ENCODE data around the gene ASAP2. TPM values are rescaled to one million over a fixed set of nuclear protein-coding genes. Genes with fewer than 3 reads are reported as not detected.

ASAP2 gene
- total RNA-seq = 59.4 and 68.6 TPM in 2 replicates

DNA sequence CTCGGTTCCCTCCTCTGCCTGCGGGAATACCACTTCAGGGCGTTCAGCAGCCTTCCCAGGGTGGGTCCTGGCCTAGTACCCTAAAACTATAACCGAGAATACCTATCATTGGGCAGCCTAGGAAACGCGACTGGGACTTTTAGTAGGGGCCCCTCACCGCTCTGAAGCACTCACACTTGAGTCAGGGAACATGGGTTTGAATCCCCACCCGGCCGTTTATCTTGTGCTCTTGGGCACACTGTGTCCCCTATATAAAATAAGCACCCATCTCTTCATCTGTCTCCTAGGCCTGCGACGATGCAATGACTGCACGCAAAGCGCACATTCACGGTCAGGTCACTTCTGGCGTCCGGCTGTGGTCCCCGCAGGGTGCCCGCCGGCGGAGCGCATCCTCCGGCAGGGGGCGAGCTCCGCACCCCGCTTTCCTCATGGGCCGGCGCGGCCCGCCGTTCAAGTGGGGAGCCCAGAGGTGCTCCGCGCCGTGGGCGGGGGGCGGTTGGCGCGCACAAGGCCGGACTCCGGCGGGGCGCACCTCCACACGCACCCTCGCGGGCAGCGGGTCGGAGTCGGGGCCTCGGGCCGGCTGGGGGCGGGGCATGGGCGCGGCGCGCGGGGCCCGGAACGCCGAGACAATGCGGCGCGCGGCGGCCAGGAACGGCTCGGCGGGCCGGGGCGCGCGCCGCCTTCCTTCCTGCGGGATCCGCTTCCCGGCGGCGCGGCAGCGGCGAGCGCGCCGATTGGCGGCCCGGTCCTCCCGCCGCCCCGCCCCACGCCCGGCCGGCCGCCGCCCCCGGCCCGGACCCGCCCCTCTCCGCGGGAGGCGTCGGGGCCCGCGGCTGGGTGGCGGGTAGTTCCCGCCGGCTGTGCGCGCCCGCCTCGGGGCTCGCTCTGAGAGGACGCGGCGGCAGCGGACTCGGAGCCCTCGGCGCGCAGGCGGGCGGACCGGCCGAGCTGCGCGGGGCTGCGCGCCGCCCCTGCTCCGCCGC is at the start of gene ASAP2:
ASAP2 (plus strand) TSS at position 850 of the 986 bp plus-strand sequence. CDS start 293 bp downstream, outside the sequence.
- DNase-seq (ENCODE audit: low read depth) = no peak

DNA sequence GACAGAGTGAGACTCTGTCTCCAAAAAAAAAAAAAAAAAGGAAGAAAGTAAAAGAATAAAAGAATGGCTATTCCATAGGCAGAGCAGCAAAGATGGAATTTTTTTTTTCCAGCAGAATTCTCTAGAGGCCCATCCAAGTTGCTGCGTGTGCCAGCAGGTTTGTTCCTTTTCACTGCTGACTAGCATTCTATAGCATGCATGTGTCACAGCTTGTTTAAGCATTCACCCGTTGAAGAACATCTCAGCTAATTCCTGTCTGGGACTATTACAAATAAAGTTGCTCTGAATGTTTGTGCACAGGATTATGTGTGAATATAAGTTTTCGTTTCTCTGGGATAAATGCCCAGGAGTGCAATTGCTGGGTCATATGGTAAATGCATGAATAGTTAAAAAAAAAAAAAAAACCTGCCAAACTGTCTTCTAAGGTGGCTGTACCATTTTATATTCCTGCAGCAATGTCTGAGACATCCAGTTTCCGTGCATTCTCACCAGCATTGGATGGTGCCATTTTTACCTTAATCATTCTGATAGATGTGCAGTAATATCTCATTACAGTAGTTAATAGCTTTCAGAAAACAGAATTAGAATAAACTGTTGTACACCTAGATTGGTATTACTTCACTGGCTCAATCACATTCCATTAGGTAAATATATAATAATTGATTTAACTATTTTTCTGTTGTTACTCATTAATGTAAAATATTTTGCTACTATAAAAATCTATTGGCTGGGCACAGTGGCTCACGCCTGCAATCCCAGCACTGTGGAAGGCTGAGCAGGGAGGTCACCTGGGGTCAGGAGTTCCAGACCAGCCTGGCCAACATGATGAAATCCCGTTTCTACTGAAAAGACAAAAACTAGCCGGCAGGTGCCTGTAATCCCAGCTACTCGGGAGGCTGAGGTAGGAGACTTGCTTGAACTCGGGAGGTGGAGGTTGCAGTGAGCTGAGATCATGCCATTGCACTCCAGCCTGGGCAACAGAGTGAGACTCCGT is 47.5 kb upstream of the ASAP2 start:
- DNase-seq (ENCODE audit: low read depth) = no peak

DNA sequence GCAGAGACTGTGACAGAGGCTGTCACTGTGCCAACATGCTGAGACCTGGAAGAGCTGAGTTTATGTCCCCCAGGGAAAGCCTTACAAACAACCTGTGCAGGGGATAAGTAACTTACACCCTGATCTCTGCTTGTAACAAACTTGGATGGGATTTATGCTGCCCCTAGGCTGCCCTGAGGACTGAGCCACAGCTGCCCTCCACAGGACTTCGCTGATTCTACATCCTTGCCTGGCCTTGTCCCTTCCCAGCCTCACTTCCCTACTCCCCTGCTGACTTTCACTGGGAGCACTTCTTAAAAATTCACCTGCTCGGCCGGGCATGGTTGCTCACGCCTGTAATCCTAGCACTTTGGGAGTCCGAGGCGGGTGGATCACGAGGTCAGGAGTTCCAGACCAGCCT is 45.9 kb upstream of the ASAP2 start:
- DNase-seq (ENCODE audit: low read depth) = no peak

DNA sequence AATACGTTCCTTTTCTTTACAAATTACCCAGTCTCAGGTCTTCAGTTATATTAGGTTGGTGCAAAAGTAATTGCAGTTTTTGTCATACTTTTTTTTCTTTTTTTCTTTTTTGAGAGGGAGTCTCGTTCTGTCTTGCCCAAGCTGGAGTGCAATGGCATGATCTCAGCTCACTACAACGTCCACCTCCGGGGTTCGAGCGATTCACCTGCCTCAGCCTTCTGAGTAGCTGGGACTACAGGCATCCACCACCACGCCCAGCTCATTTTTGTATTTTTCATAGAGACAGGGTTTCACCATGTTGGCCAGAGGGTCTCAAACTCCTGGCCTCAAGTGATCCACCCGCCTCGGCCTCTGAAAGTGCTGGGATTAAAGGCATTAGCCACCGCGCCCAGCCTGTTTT is 43.8 kb upstream of the ASAP2 start:
- DNase-seq (ENCODE audit: low read depth) = no peak

DNA sequence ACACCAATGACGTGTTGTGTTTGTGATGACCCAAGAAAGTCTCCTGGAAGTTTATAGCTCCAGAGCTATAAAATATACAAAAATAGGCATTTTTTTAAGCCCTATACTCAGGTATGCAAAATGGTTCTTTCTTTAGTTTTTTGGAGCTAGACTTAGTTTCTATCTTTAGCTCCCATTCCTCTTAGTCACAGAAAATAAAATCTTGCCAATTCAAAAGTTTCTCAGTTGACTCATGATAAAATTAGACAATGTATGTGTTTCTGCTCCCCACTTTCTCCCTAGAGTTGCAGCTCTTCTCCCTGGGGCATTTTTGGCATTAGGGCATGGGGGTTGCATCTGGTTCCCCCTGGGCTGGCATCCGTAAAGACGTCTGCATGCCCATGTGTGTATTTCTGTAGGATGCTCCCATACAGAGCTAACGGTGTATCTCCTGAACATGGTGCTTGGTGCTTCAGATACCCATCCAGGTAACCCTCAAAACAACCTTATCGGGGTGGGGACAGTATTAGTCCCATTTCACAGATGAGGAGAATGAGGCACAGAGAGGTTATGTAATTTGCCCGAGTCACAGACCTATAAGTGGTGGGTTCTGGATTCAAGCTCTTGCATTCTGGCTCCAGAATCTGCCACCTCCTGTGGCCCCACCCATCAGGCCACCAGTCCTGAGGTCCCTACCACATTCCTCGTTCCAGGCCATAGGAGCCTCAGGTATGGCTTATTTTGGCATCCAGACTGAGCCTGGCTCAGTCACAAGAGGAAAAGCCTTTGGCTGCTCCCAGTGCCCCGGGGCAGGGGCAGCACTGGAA is 43.1 kb upstream of the ASAP2 start:
- DNase-seq (ENCODE audit: low read depth) = peak; percentile 42

DNA sequence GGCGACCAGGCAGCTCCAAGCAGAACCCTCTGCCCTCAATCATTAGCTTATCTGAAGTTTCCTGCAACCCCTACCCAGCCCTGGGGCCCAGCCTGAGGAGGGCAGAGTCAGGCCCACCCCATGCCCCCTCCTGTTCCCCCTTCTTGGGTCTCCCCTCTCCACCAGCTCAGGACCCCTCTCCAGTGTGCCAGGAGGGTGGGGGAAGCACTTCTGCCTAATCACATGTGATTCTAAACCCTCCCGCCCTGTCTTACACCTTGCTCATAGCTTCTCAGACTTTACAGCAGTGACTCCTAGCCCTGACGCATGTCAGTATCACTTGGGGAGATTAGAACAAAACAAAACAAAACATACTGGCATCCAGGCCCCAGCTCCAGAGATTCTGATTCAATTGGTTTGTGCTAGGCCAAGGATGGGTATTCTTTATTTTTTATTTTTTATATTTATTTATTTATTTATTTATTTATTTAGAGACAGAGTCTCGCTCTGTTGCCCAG is 42.5 kb upstream of the ASAP2 start:
- DNase-seq (ENCODE audit: low read depth) = no peak

DNA sequence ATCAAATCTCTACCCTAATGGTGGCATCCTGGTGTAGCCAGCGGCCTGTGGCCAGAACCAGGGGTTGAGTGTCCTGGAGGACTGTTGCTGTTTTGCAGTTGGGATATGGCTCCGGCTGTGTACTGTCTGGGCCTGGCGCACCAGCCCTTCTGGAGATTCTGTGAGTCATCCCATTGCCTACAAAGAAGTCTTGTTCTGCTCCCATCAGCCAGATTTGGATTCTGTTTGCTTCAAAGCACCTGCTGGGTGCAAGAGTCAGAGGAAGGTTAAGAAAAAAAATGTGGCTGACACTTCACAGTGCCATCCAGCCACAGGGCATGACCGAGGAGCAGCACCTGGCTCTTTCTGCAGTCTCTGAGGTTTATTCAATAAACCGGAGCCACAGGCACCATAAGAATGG is 41.0 kb upstream of the ASAP2 start:
- no peak for DNase-seq (ENCODE audit: low read depth)

DNA sequence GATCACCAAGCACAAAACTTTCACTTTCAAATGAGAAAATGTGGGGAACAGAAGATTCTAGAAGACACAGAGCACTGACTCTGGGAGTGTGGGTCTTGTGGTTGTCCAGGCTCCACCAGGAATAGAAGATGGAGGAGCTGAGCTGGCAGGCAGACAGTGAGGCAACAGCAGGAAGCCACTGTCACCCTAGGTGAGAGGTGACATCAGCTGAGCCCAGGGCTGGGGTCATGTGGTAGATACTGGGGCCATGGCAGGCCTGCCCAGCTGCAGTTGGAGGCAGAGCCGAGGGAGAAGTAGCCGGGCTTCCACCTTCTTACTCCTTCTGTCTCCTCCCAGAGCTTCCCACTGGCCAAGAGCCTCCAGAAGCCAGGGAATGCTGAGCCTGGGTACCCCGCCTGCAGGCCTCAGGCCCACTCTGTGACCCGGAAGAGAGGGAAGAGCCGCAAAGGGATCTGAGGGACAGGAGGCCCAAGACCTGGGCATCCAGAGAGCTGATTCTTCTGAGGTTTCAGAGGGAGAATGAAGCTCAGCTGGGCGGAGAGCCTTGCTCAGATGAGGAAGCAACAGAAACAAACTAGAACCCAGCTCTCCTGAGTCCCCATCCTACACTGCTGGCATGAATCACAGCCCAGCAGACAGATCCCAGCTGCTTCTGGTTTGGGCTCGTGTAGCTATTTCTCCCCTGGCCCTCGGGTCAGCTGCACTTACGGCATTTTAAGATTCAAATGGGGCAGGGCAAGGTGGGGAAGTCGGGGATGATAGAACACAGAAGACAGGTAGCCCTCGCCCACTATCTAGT is 39.8 kb upstream of the ASAP2 start:
- DNase-seq (ENCODE audit: low read depth) = no peak

DNA sequence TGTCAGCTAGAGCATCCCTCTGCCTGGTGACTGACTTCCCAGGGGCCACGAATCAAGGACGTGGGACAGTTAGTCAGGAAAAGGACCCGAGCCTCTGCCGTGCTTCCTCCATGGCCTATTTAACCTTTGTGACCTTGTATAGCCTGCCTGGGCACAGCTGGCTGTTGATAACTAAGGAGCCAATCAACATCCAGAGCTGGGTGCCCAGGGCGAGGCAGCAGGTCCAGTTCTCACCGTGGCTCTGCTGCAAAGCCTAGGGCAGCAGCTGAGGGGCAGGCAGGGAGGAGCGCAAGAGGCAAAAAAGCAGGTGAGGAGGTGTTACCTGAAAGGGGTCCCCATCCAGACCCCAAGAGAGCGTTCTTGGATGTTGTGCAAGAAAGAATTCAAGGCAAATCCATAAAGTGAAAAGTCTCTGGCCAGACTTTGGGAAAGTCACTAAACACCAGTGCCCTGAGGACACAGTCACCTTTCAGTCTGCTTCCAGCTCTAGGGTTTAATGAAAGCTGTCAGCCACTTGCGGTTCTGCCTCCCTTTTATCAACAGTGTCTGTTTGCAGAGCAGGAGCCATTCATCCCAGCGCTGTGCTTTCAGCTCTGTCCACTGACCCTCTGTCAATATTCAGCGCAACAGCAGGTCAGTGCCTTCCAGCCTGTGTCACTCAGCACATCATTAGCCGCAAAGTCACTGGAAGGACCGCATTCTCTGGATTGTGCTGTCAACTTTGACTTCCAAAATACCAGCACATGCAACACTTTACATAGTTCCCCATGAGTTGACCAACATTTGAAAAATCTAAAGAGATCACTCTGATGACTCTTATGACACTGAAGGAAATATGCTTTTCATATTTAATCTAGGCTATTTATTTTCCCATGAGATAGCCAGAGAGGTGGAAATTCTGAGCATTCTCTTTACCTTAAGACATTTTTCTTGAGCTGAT is 38.6 kb upstream of the ASAP2 start:
- no peak for DNase-seq (ENCODE audit: low read depth)

DNA sequence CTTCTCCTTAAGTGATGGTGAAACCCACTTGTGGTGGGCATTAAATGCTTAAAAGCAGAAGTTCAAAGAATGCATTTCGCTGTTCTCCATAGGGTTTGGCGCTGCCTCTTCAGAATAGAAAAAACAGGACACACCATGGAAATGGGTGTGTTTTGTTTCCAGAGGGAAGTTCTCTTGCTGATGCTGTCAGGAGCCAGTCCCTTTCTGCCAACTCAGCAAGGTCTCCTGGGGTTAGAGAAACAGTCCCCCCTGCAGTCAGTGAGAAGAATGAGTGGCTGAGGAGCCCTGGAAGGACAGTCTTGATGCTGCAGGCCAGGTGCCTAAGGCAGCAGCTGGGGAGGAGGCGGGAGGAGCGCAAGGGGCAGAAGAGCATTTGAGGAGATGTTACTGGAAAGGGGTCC is 37.8 kb upstream of the ASAP2 start:
- no peak for DNase-seq (ENCODE audit: low read depth)

DNA sequence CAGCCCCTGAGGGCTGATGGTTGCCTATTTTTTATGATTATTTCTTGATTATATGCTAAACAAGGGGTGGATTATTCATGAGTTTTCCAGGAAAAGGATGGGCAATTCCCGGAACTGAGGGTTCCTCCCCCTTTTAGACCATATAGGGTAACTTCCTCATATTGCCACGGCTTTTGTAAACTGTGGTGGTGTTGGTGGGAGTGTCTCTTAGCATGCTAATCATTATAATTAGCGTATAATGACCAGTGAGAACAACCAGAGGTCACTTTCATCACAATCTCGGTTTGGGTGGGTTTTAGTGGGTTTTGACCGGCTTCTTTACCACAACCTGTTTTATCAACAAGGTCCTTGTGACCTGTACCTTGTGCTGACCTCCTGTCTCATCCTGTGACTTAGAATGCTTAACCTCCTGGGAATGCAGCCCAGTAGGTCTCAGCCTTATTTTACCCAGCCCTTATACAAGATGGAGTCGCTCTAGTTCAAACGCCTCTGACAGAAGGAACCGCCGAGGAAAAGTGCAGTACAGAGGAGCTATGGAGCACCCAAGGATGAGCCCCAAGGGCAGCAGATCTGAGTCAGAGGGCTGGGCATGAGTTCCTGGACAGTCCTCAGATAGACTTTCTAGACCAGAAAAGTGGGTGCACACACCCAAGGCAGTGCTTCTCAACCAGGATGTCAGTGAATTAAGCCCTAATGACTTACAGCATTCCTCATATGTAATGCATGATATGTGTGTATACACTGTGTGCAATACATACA is 37.1 kb upstream of the ASAP2 start:
- DNase-seq (ENCODE audit: low read depth) = no peak

DNA sequence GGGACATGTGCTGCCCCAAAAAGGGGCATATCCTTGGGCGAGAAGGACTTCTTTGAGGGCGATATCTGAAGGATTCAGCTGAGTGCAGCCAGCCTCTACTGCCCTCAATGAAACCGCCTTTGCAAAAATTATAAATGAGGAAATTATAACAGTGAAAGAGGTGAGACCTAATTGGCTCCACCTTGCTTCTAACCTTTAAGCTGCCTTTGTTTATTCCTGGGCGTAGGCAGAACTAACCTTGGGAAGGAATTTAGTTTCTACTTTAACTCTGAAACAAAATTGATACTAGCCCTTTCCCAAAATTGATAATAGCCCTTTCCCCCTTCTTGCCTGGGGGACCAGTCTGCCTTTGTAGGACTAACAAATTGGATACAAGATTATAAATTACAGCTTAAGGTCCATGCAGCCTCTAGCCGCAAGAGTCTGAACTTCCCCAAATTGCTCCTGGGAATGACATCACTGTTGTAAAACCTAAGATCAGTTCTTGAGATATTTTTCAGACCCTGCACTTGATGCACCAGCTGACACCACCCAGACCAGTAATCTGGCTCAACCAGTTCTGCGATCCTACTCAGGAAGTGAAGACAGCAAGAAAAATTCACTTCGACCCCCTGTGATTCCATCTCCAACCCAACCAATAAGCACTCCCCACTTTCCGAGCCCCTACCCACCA is 36.0 kb upstream of the ASAP2 start:
- DNase-seq (ENCODE audit: low read depth) = peak; percentile 29

DNA sequence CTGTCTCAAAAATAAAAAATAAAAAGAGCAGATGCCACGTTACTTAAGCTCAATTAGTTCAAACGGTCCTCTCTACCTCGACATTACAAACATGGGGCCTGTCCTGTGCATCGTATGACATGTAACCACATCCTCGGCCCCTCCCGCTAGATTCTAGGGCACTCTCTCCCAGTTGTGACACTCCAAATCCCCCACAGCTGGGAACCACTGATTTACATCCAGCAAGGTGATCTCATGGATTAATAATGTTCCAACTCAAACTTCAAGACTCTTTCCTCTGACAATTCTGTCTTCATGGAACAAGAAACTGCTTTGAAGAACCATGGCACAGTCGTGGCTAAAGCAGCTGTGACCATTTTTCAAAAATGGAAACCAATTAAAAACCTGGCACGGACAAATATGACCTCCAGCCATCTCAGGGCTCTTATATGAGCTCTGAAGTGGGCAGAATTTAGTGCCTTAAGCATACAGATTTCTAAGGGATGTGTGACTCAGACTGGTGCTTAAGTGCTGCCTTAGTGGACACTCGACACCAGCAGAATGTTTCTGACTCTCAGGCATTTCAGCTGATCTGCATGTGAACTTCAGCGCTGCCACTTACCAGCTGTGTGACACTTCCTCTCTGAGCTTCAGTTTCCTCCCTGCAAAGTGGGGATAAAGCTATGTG is 31.7 kb upstream of the ASAP2 start:
- DNase-seq (ENCODE audit: low read depth) = peak; percentile 92

DNA sequence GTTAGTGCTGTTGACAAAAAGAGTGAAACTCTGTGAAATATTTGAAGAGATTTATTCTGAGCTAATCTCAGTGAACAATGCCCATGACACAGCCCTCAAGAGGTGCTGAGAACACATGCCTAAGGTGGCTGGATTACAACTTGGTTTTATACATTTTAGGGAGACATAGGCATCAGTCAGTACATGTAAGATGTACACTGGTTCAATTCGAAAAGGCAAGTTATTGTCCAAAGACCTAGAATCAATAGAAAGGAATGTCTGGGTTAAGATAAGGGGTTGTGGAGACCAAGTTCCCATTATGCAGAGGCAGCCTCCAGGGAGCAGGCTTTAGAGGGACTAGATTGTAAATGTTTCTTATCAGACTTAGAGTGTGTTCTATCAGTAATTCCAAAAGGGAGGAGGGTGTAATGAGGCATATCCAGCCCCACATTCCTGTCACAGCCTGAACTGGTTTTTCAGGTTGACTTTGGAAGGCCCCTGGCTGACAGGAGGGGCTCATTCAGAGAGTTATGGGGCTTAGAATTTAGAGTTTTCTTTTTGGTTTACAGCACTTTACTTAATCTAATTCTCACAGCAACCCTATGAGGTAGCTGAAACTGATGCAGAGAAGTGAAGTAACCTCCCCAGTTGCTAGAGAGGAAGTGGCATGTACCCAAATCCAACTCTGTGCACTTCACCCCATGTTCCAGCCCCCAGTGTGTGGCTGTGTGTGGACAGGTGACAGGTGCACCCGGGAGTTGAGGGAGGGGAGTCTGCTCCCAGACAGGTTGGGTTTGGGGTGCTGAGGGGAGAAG is 28.3 kb upstream of the ASAP2 start:
- peak; percentile 49 for DNase-seq (ENCODE audit: low read depth)

DNA sequence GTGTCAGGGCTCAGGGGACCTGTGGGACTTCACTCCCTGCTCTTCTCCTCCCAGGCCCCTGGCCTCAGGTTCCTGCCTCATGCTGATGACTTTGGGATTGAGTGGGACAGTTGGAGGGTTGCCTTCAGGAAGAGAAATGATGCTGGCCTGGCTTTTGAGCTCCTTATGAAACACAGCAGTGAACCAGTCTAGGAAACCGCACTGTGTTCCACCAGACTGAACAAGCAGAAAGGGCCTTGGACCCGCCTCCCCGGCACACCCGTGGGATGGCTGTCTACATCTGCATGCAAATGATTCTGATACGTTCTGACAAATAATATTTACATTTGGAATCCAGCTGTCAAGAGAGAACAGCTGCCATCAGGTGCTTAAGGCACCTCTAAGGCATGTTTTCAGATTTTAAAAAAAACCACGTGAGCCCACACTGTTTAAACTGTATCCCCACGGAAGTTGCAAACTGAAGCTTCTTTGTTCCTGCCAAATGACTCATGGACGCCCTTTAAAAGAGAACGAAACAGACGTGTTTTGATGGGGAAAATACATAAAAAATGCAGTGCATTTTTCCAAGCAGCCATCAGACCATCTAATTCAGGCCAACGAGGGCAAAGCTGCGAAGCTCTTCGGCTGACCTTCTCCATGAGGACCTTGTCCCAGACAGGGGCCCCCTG is 27.6 kb upstream of the ASAP2 start:
- peak; percentile 90 for DNase-seq (ENCODE audit: low read depth)
